Kidney (tissue), 14 donors: ENCODE results near the gene ITPRIPL2. TPM values are rescaled to one million over a fixed set of nuclear protein-coding genes. Genes with fewer than 3 reads are reported as not detected.

Experiments
- DNase-seq, 5 donors: peaks; one replicate each; pipeline ENCODE4 v3.0.0-alpha.2; 2013 to 2020
- FAIRE-seq: peaks from 2 replicates; lab custom pipeline; 2012; peaks lifted over from hg19 to GRCh38; lab: Jason Lieb, UNC
- H3K27ac ChIP-seq, 2 donors: one replicate each; pipeline ENCODE4 v1.7.0; 2013; ENCODE audit warnings: low read depth in 2 of 2, low read length in 2 of 2, inconsistent platforms in 1 of 2
- H3K27me3 ChIP-seq: one replicate; pipeline ENCODE4 v1.7.1; 2013; ENCODE audit warnings: low read length, inconsistent platforms; ENCODE audit not compliant: control insufficient read depth, insufficient read depth
- H3K36me3 ChIP-seq, 3 donors: one replicate each; pipeline versions ENCODE4 v1.7.0 to v1.7.1; 2013; ENCODE audit warnings: low read length in 3 of 3, control low read depth in 1 of 3, inconsistent platforms in 1 of 3; ENCODE audit not compliant: insufficient read depth in 3 of 3, control insufficient read depth in 2 of 3
- H3K4me1 ChIP-seq, 3 donors: one replicate each; pipeline versions ENCODE4 v1.7.0 to v1.7.1; 2013; ENCODE audit warnings: low read length in 3 of 3, inconsistent platforms in 1 of 3, low read depth in 1 of 3; ENCODE audit not compliant: control insufficient read depth in 2 of 3, insufficient read depth in 2 of 3
- H3K4me3 ChIP-seq, 3 donors: one replicate each; pipeline versions ENCODE4 v1.7.0 to v1.8.1; 2013; ENCODE audit warnings: low read length in 3 of 3, control low read depth in 1 of 3, inconsistent platforms in 1 of 3
- H3K9ac ChIP-seq, 3 donors: one replicate each; pipeline versions ENCODE4 v1.7.0 to v1.7.1; 2013; ENCODE audit warnings: low read length in 3 of 3, control low read depth in 1 of 3, inconsistent platforms in 1 of 3
- H3K9me3 ChIP-seq, 3 donors: one replicate each; pipeline versions ENCODE4 v1.7.0 to v1.7.1; 2013; ENCODE audit warnings: low read length in 3 of 3, control low read depth in 1 of 3, inconsistent platforms in 1 of 3; ENCODE audit not compliant: control insufficient read depth in 2 of 3, insufficient read depth in 1 of 3
- CTCF ChIP-seq: IDR thresholded peaks from 3 replicates; pipeline ENCODE4 v1.5.1; 2012; ENCODE audit warnings: mild to moderate bottlenecking, moderate library complexity, borderline replicate concordance; ENCODE audit not compliant: insufficient read depth; ENCODE audit errors: extremely low read depth
- intact Hi-C: fragments of 100-400 bp; cut with DNase I; formaldehyde crosslinking; loops from one replicate; pipeline ENCODE4 v1.11.1; 2022
- polyA plus RNA-seq: library from polyadenylated mRNA; stranded (reverse); fragments of 350-450 nt; fragmentation: Illumina TruSeq; extraction: RNeasy Lipid Tissue Mini Kit (QIAGEN cat#74804); gene quantifications from one replicate; pipeline ENCODE4 v1.2.3, GENCODE V29; 2014; ENCODE audit warnings: low read depth, low replicate concordance; ENCODE audit not compliant: insufficient read depth
- total RNA-seq: library from RNA; stranded (reverse); fragmentation: NEBNext Ultra II Directional; extraction: Animal tissue kit (Norgen Biotek cat#: 25700); gene quantifications from one replicate; pipeline ENCODE4 v1.2.1, GENCODE V29; 2021
- donor health status: control.
- donor health status: control.
- donor health status: control.
- donor health status: control.
- donor health status: control.
- donor health status: DM: yes; HTN: yes; CAD: no.
- donor health status: Normal renal cell carcinoma (clear cell type).

ITPRIPL2 gene
- total and polyA plus RNA-seq, 2 donors from 2014 or later: 6.7 to 48.1 TPM

- FAIRE-seq: no peak
- Histone ChIP-seq H3K9ac (no peak within 1 kb of the TSS), H3K4me3 (peak within 1 kb of the TSS in 2 of 3 donors; percentile 17 to 37), H3K9me3 (peaks cover 0 to 4% (median 0%) of the 10 kb centered on the region in 3 donors), H3K27ac (no peak within 1 kb of the TSS), H3K36me3 (no peaks in the 10 kb centered on the region), H3K4me1 (no peaks in the 10 kb centered on the region), H3K27me3 (no peaks in the 10 kb centered on the region)
- intact Hi-C loops: no loop called here
- TF ChIP-seq CTCF: peak; percentile 59
- DNase-seq: peak; percentile 76 to 92 (median 85)
Observed at GRCh38 chr16:19167710-19168370, 54.1 kb downstream of the ITPRIPL2 start, which contains the start of gene SYT17. Gene SYT17 (plus strand): TSS chr16:19168240. CDS start chr16:19168647, 407 bp downstream.

DNA sequence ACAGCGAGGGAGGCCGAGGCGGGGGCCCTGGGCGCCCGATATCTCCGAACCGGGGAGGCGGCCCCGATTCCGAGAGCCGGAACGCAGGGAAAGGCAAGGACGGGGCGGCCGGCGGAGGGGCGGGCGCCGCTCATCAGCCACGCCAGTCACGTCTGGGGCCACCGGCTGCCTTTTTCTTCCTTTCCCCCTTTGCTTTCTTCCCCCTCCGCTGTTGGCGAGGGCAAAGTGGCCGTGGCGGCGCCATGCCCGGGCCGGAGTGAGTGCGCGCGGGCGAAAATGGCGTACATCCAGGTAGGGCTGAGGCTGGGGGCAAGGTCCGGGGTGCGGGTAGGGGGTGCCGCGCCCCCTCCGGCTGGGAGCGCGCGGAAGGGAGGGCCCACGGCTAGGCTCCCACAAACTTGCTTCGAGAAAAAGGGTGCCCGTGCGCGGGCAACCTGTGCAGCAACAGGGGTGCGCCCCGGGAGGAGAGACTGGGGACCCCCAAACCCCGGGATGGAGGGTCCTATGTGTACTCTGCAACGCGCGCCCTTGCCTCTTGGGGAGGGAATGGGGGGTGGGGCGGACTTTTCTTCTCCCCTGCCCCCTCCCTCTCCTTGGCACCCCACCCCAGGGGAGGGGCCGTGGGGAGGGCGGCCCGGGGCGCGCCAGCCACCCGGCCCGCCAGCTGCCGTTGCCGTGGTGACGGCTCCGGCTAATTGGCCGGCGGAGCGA lies 54.8 kb downstream of the ITPRIPL2 start:
- TF ChIP-seq CTCF: no peak
- Histone ChIP-seq H3K27ac (no peak overlapping the region), H3K4me1 (no peaks in the 10 kb centered on the region), H3K9me3 (no peaks in the 10 kb centered on the region), H3K27me3 (no peaks in the 10 kb centered on the region), H3K4me3 (peak overlapping the region in 2 of 3 donors; percentile 17 to 35), H3K9ac (no peak overlapping the region), H3K36me3 (no peaks in the 10 kb centered on the region)
- no peak for FAIRE-seq
- intact Hi-C loops: no loop called here
- DNase-seq: peak in 4 of 5 donors; percentile 44 to 80 (median 67)

GRCh38 chr16:19169082-19169639 lies 55.4 kb downstream of the ITPRIPL2 start:
- Histone ChIP-seq H3K36me3 (no peaks in the 10 kb centered on the region), H3K9me3 (no peaks in the 10 kb centered on the region), H3K27me3 (no peaks in the 10 kb centered on the region), H3K27ac (no peak overlapping the region), H3K4me3 (peak overlapping the region in 2 of 3 donors; percentile 17 to 35), H3K9ac (no peak overlapping the region), H3K4me1 (no peaks in the 10 kb centered on the region)
- DNase-seq (peak in 1 of 5 donors; percentile 67), FAIRE-seq (no peak)
- TF ChIP-seq CTCF: no peak
- intact Hi-C loops: no loop called here
